Measurements from ENCODE around the gene ARHGAP8. TPM values are rescaled to one million over a fixed set of nuclear protein-coding genes. Genes with fewer than 3 reads are reported as not detected.

Gene ARHGAP8
- total RNA-seq, 2 donors from 2014 or later = 34.6 to 64.5 TPM

DNA sequence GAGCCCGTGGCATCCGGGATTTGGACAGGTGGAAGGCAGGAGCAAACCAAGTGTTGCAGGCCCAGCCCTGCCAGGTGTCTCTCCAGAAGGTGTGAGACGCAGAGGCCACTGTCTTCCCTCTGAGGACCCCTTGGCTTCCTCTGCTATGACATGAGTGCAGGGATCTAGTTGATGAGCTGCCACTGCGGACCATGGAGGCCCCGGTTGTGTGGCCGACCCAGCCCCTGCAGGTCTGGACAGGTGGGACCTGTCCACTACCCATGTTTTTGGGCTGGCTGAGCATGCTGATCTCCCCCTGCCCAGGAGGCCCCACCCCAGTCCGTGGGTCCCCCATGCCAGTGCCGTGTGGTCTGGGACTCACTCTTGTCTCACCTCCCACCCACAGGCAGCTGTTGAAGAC lies 27.5 kb upstream of the ARHGAP8 start:
- TF ChIP-seq, protein P1, sequence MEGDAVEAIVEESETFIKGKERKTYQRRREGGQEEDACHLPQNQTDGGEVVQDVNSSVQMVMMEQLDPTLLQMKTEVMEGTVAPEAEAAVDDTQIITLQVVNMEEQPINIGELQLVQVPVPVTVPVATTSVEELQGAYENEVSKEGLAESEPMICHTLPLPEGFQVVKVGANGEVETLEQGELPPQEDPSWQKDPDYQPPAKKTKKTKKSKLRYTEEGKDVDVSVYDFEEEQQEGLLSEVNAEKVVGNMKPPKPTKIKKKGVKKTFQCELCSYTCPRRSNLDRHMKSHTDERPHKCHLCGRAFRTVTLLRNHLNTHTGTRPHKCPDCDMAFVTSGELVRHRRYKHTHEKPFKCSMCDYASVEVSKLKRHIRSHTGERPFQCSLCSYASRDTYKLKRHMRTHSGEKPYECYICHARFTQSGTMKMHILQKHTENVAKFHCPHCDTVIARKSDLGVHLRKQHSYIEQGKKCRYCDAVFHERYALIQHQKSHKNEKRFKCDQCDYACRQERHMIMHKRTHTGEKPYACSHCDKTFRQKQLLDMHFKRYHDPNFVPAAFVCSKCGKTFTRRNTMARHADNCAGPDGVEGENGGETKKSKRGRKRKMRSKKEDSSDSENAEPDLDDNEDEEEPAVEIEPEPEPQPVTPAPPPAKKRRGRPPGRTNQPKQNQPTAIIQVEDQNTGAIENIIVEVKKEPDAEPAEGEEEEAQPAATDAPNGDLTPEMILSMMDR (IDR thresholded peaks at IDR 0.05) = no peak
- TF ChIP-seq POLR2AphosphoS5 (IDR thresholded peaks at IDR 0.05) (no peak), POLR2A (IDR thresholded peaks at IDR 0.05) (no peak)
- no peaks in the 10 kb centered on the region for H3K27me3 ChIP-seq (replicated peaks; ENCODE audit: insufficient read depth)
- intact Hi-C loops (cut with DNase I) = no loop called here
- no peak overlapping the region for H3K4me3 ChIP-seq
- no peaks in the 10 kb centered on the region for H3K9me3 ChIP-seq
- no peak overlapping the region for H3K27ac ChIP-seq
- 61% methylated on average over 7 of the region's 8 CpGs for WGBS
- no peaks in the 10 kb centered on the region for H3K4me1 ChIP-seq (replicated peaks)
- no peak for DNase-seq (ENCODE audit: low spot score)
- H3K36me3 ChIP-seq = no peaks in the 10 kb centered on the region

DNA sequence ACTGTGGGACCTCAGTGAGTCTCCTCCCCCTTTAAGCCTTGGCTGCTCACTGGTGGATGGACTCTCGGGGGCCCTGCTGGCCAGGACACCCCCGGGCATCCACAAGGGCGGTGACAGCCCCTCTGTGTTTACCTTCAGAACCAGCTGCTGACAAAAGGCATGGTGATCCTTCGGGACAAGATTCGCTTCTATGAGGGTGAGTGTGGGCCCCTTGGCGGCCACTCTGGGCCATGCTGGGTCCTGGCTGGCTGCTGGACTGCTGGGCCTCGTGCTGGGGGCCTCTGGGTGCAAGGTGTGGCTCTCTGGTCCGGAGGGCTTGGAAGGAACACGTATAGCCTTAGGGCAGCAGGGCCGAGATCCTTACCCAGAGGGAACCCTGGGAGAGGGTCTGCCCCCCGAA lies 25.9 kb upstream of the ARHGAP8 start:
- no peak for DNase-seq (ENCODE audit: low spot score)
- Histone ChIP-seq H3K27me3 (replicated peaks; ENCODE audit: insufficient read depth) (no peaks in the 10 kb centered on the region), H3K9me3 (no peaks in the 10 kb centered on the region), H3K27ac (no peak overlapping the region), H3K4me3 (no peak overlapping the region), H3K4me1 (replicated peaks) (no peaks in the 10 kb centered on the region), H3K36me3 (no peaks in the 10 kb centered on the region)
- TF ChIP-seq POLR2A (IDR thresholded peaks at IDR 0.05) (no peak), POLR2AphosphoS5 (IDR thresholded peaks at IDR 0.05) (no peak)
- TF ChIP-seq, protein P1 (IDR thresholded peaks at IDR 0.05) = no peak
- 92% methylated on average over 11 of the region's 11 CpGs for WGBS
- intact Hi-C loops (cut with DNase I) = no loop called here

- Histone ChIP-seq H3K4me1 (replicated peaks) (no peaks in the 10 kb centered on the region), H3K4me3 (no peak overlapping the region), H3K36me3 (no peaks in the 10 kb centered on the region), H3K9me3 (no peaks in the 10 kb centered on the region), H3K27me3 (replicated peaks; ENCODE audit: insufficient read depth) (no peaks in the 10 kb centered on the region), H3K27ac (no peak overlapping the region)
- TF ChIP-seq, protein P1 (IDR thresholded peaks at IDR 0.05) = no peak
- TF ChIP-seq POLR2A (IDR thresholded peaks at IDR 0.05) (no peak), POLR2AphosphoS5 (IDR thresholded peaks at IDR 0.05) (no peak)
- no peak for DNase-seq (ENCODE audit: low spot score)
- intact Hi-C loops (cut with DNase I) = no loop called here
- 96% methylated on average over 21 of the region's 21 CpGs for WGBS
These were observed 25.2 kb upstream of the ARHGAP8 start for GRCh38 chr22:44727148-44727547.

DNA sequence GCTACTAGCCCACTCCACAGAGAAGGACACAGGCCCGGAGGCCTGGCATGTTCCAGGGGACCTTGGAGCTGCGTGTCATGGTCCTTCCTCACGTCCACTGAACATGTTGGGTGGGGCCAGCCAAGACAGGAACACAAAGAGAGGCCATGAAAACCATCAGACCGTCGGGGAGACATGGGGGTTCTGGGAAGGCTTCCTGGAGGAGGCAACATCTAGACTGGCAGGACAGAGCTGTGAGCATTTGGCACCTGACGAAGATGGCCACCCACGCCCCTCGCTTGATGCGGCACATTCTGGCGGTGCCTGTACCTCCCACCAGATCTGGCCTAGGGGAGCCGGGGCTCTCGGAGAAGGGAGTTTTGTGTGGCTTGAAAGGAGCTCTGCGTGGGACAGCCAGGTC lies 24.7 kb upstream of the ARHGAP8 start:
- 90% methylated on average over 13 of the region's 13 CpGs for WGBS
- H3K4me3 ChIP-seq = no peak overlapping the region
- TF ChIP-seq POLR2A (IDR thresholded peaks at IDR 0.05) = no peak
- TF ChIP-seq, protein P1 (IDR thresholded peaks at IDR 0.05) = no peak
- TF ChIP-seq POLR2AphosphoS5 (IDR thresholded peaks at IDR 0.05) = no peak
- no peaks in the 10 kb centered on the region for H3K27me3 ChIP-seq (replicated peaks; ENCODE audit: insufficient read depth)
- H3K4me1 ChIP-seq (replicated peaks) = no peaks in the 10 kb centered on the region
- no peak for DNase-seq (ENCODE audit: low spot score)
- no peak overlapping the region for H3K27ac ChIP-seq
- H3K9me3 ChIP-seq = no peaks in the 10 kb centered on the region
- intact Hi-C loops (cut with DNase I) = no loop called here
- H3K36me3 ChIP-seq = no peaks in the 10 kb centered on the region

DNA sequence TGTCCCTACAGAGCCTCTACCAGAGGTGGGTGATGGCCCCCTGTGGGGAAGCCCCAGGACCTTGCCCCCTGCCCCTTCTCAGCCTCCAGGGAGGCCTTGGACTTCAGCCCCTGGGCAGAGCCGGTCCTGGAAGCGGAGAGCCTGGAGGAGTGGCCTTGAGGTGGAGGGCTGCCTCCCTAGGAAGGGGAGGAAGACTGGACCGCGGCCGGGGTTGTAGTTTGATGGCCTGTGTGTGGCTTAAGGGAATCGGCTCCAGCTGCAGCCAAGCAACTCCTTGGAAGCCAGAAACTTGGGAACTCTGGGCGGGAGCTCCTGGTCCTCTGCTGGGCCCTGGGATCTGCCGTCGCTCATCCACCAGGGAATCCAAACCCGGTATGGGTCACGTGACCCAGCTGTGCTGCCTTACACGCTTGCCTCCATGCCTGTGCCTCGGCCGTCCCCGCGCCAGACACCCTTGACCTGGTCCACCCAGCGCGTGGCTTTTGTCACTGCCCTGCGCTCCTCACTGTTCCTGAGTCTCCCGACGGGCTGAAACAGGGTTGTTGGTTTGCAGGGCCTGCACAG lies 23.5 kb upstream of the ARHGAP8 start:
- H3K36me3 ChIP-seq = no peaks in the 10 kb centered on the region
- intact Hi-C loops (cut with DNase I) = no loop called here
- H3K4me1 ChIP-seq (replicated peaks) = no peaks in the 10 kb centered on the region
- 63% methylated on average over 21 of the region's 21 CpGs for WGBS
- no peaks in the 10 kb centered on the region for H3K27me3 ChIP-seq (replicated peaks; ENCODE audit: insufficient read depth)
- H3K27ac ChIP-seq = no peak overlapping the region
- H3K9me3 ChIP-seq = no peaks in the 10 kb centered on the region
- TF ChIP-seq, protein P1 (IDR thresholded peaks at IDR 0.05) = no peak
- no peak for TF ChIP-seq POLR2AphosphoS5 (IDR thresholded peaks at IDR 0.05)
- TF ChIP-seq POLR2A (IDR thresholded peaks at IDR 0.05) = no peak
- H3K4me3 ChIP-seq = no peak overlapping the region
- DNase-seq (ENCODE audit: low spot score) = no peak

Measured in prostate gland (tissue), 2 donors.